Kasumi-1 (cell line): ENCODE results near the gene RNF152.
A peak's percentile ranks its signal among the peaks of the same experiment; 100 is the strongest.
"Not testable (repeated sequence)": the region's sequence is repeated elsewhere in the genome, so short reads cannot be mapped to it uniquely, and the experiment has no call there.

ENCODE experiments used
- DNase-seq, 2 experiments: peaks; one replicate each; lab custom pipeline; 2025; lab: John Stamatoyannopoulos, UW

RNF152 gene

DNA sequence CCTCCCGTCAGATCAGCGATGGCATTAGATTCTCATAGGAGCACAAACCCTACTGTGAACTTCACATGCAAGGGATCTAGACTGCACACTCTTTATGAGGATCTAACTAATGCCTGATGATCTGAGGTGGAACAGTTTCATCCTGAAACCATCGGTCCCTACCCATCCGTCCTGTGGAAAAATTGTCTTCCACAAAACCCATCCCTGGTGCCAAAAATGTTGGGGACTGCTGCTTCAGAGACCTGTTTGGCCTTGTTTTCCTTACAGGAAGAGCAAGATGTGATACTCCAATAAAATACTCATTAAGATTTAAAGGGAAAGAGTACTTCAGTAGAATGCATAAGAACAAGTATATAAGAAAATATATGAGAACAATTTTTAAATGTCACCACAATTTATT, 71.1 kb downstream of the RNF152 start:
- no peak for DNase-seq

DNA sequence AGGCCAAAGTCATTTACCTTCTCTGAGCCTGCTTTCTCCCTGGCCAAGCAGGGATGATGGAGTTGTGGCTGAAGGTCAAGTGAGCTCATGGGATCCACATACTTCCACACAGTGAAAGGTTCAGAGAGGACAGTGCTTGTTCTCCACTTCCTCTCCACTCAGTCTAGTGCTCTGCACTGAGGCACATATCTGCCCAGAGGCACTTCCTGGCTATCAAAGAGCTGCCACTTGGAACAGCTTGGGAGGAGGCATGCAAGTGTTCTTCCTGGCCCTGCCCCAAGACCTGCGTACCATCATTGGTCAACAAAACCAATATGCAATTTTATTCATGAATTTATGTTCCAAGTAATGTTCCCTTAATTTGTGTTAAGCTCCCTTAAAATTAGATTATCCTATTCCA, 71.9 kb downstream of the RNF152 start:
- DNase-seq, result no peak

GRCh38 chr18:61817086-61817485, 75.7 kb downstream of the RNF152 start:
- DNase-seq, result no peak

DNA sequence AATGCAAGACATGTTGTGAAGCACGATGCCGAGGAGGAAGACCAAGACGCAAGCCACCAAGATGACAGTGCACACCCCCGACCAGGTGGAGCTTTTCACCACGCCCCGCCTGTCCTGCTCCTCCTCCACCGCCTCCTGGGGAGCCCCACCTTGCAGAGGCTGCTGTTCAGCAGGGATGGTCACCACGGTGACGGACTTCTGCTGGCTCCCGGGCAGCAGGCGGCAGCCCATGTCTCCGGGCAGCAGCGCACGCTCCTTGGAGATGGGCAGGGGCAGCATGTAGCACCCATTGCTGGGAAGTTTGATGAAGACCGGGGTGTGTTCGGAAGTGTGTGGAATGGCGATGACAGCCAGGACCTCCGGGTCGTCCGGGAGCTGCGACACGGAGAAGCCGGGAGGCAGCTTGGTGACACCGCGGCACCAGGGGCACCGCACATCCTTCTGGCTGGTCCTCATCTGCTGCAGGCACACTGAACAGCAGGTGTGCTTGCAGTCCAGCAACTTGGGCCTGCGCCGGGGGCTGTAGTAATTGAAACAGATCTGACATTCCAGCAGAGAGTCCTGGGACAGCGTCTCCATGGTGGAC, 76.8 kb downstream of the RNF152 start:
- DNase-seq, result no peak

DNA sequence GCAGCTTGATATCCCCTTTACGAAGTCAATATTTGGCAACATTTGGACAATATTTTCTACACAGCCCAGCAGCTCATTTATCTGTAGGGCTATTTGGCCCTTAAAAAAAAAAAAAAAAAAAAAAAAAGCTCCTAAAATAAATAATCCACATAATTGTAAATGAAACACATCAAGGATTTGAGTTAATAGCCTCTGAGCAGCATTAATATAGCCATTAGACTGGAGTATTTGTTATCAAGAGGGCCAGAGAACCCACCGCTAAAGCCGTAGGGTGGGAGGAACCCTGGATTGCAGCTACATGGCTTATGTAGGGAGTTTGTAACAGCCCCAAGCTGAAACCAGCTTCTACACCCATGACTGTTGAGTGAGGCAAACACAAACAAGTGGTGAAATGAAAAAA, 84.5 kb downstream of the RNF152 start:
- DNase-seq, result no peak

GRCh38 chr18:61803393-61803792, 89.4 kb downstream of the RNF152 start:
- no peak for DNase-seq

GRCh38 chr18:61797696-61798590, 94.9 kb downstream of the RNF152 start:
- DNase-seq, result no peak

- no peak for DNase-seq
These were observed 101.8 kb downstream of the RNF152 start for GRCh38 chr18:61791031-61791430.

DNA sequence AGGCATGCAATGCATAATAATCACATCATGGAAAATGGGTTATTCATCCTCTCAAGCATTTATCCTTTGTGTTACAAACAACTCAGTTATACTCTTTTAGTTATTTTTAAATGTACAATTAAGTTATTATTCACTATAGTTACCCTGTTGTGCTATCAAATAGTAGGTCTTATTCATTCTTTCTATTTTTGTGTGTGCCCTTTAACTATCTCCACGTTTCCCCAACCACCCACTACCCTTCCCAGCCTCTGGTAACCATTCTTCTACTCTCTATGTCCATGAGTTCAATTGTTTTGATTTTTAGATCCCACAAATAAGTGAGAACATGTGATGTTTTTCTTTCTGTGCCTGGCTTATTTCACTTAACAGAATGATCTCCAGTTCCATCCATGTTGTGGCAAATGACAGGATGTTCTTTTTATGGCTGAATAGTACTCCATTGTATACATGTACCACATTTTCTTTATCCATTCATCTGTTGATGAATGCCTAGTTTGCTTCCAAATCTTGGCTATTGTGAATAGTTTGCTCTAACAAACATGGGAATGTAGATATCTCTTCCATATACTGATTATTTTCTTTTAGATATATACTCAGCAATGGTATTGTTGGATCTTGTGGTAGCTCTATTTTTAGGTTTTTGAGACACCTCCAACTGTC, 105.7 kb downstream of the RNF152 start:
- DNase-seq, result not testable (repeated sequence)

DNA sequence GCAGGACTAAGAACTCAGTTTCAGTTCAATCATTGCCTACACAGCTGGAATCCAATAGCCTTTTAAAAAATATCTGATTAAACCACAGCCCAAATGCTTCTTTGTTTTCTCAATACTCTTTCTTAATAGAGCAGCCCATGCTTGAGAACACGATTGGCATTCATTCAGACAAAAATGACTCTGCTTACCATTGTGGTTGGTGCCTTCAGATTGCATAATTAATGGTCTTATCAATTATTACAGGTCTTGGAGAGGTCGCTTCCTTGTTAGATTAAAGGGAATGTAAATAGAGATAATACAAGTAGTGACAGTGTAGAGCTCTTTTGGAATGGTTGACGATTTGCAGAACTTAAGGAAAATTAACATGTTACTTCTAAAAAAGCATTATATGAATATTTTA, 107.2 kb downstream of the RNF152 start:
- no peak for DNase-seq

GRCh38 chr18:61784834-61785233, 108.0 kb downstream of the RNF152 start:
- no peak for DNase-seq

DNA sequence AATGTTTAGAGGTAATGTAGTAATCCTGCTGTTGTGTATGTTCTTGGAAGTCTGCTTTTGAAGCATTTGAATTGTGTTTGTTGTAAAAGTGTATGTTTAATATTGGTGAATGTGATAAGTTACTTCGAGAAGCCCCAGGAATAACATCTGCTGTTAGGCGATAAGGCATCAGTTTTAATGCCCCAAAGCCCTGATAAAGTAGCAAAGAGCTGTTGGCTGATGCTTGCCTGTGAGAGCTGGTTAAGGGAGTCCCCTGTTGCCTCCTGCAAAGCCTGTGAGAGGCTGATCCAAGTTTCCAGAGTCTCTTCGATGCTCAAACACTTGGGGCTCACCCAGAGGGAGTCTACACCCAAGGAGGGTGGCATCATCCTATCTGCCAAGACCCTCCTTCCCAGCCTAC, 110.3 kb downstream of the RNF152 start:
- no peak for DNase-seq

DNA sequence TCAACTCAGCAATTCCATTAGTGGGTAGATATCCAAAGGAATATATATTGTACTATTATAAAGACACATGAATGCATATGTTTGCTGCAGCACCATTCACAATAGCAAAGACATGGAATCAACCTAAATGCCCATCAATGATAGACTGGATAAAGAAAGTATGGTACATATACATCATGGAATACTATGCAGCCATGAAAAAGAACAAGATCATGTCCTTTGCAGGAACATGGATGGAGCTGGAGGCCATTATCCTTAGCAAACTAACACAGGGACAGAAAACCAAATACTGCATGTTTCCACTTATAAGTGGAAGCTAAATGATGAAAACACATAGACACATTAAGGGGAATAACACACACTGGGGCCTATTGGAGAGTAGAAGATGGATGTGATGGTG, 116.6 kb downstream of the RNF152 start:
- not testable (repeated sequence) for DNase-seq

- DNase-seq, result no peak
These were observed 118.0 kb downstream of the RNF152 start for GRCh38 chr18:61774846-61775245.

GRCh38 chr18:61772293-61772848, 120.4 kb downstream of the RNF152 start:
- DNase-seq, result no peak

GRCh38 chr18:61771861-61772260, 120.9 kb downstream of the RNF152 start:
- no peak for DNase-seq

DNA sequence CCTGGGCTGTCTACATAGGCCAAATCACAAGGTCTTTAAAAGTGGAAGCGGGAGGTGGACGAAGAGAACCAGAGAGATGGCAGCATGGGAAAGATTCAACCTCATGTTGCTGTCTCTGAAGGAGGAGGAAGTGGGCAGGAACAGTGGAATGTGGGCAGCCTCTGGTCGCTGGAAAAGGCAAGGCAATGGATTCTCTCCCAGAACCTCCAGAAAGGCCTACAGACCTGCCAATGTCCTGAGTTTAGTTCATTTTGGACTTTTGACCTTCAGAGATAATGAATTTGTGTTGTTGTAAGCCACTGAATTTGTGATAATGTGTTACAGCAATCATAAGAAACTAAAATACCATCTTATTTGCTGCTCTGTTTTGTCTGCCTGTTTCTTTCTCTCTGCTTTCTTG, 122.5 kb downstream of the RNF152 start:
- peak in 1 of 2 experiments; percentile 9 for DNase-seq

- no peak for DNase-seq
These were observed 126.4 kb downstream of the RNF152 start for GRCh38 chr18:61766266-61766884.

DNA sequence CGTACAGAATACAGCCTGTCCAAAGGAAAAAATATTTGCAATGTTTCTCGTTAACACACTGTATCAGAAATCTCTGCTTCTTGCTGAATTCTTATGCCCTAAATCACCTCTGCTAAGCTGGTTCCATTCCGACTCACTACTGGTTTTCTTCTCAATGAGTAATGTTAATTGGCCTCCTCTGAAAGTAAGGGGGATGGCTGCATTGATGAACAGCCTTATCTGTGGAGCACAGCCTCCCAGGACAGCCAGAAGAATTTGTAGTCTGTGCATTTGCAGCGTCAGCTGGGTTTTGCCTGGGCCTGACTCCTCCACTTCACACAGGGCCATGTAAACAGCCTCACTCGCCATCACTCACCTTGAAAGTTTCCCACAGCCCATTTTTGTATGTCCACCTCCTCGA, 127.7 kb downstream of the RNF152 start:
- DNase-seq, result no peak

DNA sequence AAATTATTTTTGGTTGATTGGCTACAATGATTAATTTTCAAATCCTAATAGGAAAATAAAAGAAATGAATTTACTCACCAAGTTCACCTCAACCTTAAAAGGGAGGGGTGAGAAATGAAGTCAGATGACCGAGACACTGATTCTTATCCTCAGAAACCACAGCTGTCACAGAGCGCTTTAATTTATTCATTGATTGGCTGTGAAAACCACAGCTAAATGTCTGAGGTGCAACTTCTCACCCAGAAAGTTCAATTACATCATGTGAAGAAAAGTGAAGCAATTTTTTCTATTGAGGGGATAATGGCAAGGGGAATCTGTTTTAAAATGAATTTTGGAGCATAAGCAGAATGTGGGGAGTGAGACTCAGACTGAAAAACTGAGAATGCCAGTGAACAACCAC, 128.4 kb downstream of the RNF152 start:
- DNase-seq, result no peak

DNA sequence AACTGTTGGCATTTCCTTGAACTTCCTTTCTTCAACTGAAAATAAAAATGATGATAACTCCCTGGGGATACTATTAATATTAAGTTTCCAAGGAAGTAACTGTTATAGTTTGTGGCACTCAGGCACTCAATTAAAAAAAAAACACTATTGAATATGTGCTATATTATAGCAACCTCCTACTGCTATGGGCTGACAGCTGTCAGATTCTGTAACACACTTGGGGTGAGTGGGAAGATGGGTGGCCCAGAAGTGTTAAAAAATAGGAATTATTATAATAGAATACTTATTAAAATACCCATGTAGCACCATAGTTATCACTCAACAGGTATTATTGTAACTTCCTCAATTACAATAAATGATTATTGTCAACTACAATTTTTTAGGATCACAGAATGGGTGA, 130.9 kb downstream of the RNF152 start:
- no peak for DNase-seq
